Parathyroid adenoma (tissue), 2 donors: ENCODE results near the gene OOSP1.
"Not testable (repeated sequence)": the region's sequence is repeated elsewhere in the genome, so short reads cannot be mapped to it uniquely, and the experiment has no call there.

Experiments used
- H2AFZ ChIP-seq: fragments of 300-600 bp; sonication (generic); one replicate; pipeline ENCODE4 v1.7.0; 2017; ENCODE audit warnings: antibody characterized with exemption, mild to moderate bottlenecking
- H3K27ac ChIP-seq: fragments of 300-600 bp; sonication (generic); one replicate; pipeline ENCODE4 v1.7.0; 2017
- H3K27me3 ChIP-seq: fragments of 300-600 bp; sonication (generic); one replicate; pipeline ENCODE4 v1.7.0; 2017; ENCODE audit warnings: low read length; ENCODE audit not compliant: control insufficient read depth, insufficient read depth
- H3K36me3 ChIP-seq: fragments of 300-600 bp; sonication (generic); one replicate; pipeline ENCODE4 v1.7.0; 2017; ENCODE audit warnings: low read length; ENCODE audit not compliant: control insufficient read depth, insufficient read depth
- H3K4me1 ChIP-seq: fragments of 300-600 bp; sonication (generic); one replicate; pipeline ENCODE4 v1.7.0; 2017; ENCODE audit warnings: control low read depth
- H3K4me2 ChIP-seq: fragments of 300-600 bp; sonication (generic); one replicate; pipeline ENCODE4 v1.7.0; 2017; ENCODE audit warnings: low read length
- H3K4me3 ChIP-seq: fragments of 300-600 bp; sonication (generic); one replicate; pipeline ENCODE4 v1.7.0; 2017; ENCODE audit warnings: low read depth, low read length
- H3K79me2 ChIP-seq: fragments of 300-600 bp; sonication (generic); one replicate; pipeline ENCODE4 v1.7.0; 2017; ENCODE audit warnings: control low read depth
- H3K9ac ChIP-seq: fragments of 300-600 bp; sonication (generic); one replicate; pipeline ENCODE4 v1.7.0; 2017; ENCODE audit warnings: mild to moderate bottlenecking
- H3K9me3 ChIP-seq: fragments of 300-600 bp; sonication (generic); one replicate; pipeline ENCODE4 v1.7.0; 2017; ENCODE audit warnings: low read length; ENCODE audit not compliant: control insufficient read depth
- CTCF ChIP-seq: fragments of 300-600 bp; sonication (generic); IDR thresholded peaks from one replicate; pipeline ENCODE4 v1.7.0; 2017; ENCODE audit warnings: antibody characterized with exemption, mild to moderate bottlenecking
- donor health status: primary hyperparathyroidism.

The OOSP1 gene

DNA sequence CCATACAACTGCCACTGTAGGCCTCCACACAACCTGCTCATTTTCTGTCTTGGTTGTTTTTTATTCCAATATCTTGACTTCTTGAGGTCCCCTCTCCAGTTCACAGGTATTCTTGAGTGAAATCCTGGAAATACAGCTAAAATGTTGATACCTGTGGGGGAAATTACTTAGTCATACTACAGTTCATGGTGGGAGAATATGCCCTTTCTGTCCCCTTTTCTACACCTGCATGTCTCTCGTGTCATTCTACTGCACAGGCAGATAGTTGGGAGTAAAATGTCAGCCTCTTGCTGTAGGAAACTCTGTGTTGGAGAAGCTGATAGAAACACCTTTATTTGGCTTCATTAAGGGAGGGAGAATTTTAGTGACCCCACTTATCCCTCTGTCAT is 30.2 kb downstream of the OOSP1 start:
- Histone ChIP-seq H3K79me2 (no peaks in the 10 kb centered on the region), H2AFZ (no peak overlapping the region), H3K9ac (no peak overlapping the region), H3K4me2 (no peak overlapping the region), H3K27me3 (no peaks in the 10 kb centered on the region), H3K27ac (no peak overlapping the region), H3K4me3 (no peak overlapping the region), H3K9me3 (no peaks in the 10 kb centered on the region), H3K4me1 (no peaks in the 10 kb centered on the region), H3K36me3 (no peaks in the 10 kb centered on the region)
- TF ChIP-seq CTCF, result no peak

- H3K9me3 ChIP-seq, result no peaks in the 10 kb centered on the region
- H3K27ac ChIP-seq, result no peak overlapping the region
- no peak overlapping the region for H3K9ac ChIP-seq
- H3K27me3 ChIP-seq, result no peaks in the 10 kb centered on the region
- H3K4me2 ChIP-seq, result no peak overlapping the region
- H3K36me3 ChIP-seq, result no peaks in the 10 kb centered on the region
- no peaks in the 10 kb centered on the region for H3K79me2 ChIP-seq
- no peak for TF ChIP-seq CTCF
- H3K4me3 ChIP-seq, result no peak overlapping the region
- H2AFZ ChIP-seq, result no peak overlapping the region
- H3K4me1 ChIP-seq, result no peaks in the 10 kb centered on the region
Observed at GRCh38 chr11:59973097-59973496, 34.9 kb downstream of the OOSP1 start.

DNA sequence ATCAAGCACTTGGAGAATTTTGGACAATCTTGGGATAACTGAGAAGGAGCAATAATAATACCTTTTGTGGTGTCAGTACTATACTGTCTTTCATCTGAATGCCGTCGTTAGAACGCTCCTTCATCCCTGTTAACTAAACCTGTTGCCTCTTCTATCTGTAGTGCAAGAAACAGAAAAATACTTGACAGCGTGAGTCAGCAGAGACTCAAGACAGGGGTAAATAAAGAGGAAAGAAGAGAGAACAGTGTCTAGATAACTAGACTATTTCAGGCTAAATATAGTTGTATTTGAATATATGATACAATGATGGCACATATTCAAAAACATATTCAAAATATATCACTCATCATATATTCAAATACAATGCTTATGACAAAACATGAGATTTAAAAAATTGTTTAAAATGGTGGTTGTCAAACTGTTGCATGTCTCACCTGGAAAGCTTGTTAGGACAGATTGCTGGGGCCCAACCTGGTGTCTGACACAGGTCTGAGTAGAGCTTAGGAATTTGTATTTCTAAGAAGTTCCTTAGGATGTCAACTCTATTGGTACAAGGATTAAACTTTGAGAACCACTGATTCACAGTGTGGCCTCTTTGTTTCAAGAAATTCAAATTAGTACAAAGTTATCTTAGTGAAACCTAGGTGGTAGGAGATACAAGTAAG is 43.0 kb downstream of the OOSP1 start:
- no peak overlapping the region for H3K4me3 ChIP-seq
- no peak overlapping the region for H3K4me2 ChIP-seq
- H3K27me3 ChIP-seq, result no peaks in the 10 kb centered on the region
- no peak overlapping the region for H3K27ac ChIP-seq
- no peaks in the 10 kb centered on the region for H3K9me3 ChIP-seq
- TF ChIP-seq CTCF, result no peak
- no peak overlapping the region for H2AFZ ChIP-seq
- no peaks in the 10 kb centered on the region for H3K36me3 ChIP-seq
- H3K79me2 ChIP-seq, result no peaks in the 10 kb centered on the region
- no peaks in the 10 kb centered on the region for H3K4me1 ChIP-seq
- no peak overlapping the region for H3K9ac ChIP-seq

DNA sequence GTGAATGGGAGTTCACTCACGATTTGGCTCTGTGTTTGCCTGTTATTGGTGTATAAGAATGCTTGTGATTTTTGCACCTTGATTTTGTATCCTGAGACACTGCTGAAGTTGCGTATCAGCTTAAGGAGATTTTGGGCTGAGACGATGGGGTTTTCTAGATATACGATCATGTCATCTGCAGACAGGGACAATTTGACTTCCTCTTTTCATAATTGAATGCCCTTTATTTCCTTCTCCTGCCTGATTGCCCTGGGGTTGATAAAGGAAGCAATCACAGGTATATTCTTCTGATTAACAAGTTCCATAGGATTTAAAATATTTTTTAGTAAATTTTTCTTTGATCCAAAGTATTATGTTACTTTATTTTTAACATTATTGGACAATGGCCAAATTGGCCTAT is 43.8 kb downstream of the OOSP1 start:
- not testable (repeated sequence) for H3K9ac ChIP-seq, H3K27ac ChIP-seq, H3K27me3 ChIP-seq, H2AFZ ChIP-seq, H3K4me1 ChIP-seq, H3K36me3 ChIP-seq, H3K79me2 ChIP-seq, H3K4me3 ChIP-seq, H3K4me2 ChIP-seq, H3K9me3 ChIP-seq

- no peak overlapping the region for H2AFZ ChIP-seq
- no peak overlapping the region for H3K4me3 ChIP-seq
- H3K27me3 ChIP-seq, result no peaks in the 10 kb centered on the region
- H3K4me1 ChIP-seq, result no peaks in the 10 kb centered on the region
- no peaks in the 10 kb centered on the region for H3K36me3 ChIP-seq
- TF ChIP-seq CTCF, result no peak
- no peak overlapping the region for H3K9ac ChIP-seq
- no peaks in the 10 kb centered on the region for H3K9me3 ChIP-seq
- no peaks in the 10 kb centered on the region for H3K79me2 ChIP-seq
- no peak overlapping the region for H3K27ac ChIP-seq
- H3K4me2 ChIP-seq, result no peak overlapping the region
Observed at GRCh38 chr11:59983212-59983611, 45.0 kb downstream of the OOSP1 start.
